HL-60 (cell line): ENCODE data around the gene RUSF1.
A peak's percentile ranks its signal among the peaks of the same experiment; 100 is the strongest.

Experiments
- DNase-seq, 2 experiments: peaks; one replicate each; pipeline ENCODE4 v3.0.0-alpha.2; 2010 to 2020; ENCODE audit warnings: low read depth in 1 of 2, low spot score in 1 of 2
- H3K27ac ChIP-seq: fragments of 250-450 bp; sonication (Bioruptor Pico); replicated peaks from 2 replicates; pipeline ENCODE4 v1.5.1; 2020; ENCODE audit warnings: mild to moderate bottlenecking, moderate library complexity
- H3K27me3 ChIP-seq: fragments of 250-450 bp; sonication (Bioruptor Pico); 2 replicates; pipeline ENCODE4 v1.5.1; 2021; ENCODE audit warnings: mild to moderate bottlenecking, moderate library complexity; ENCODE audit not compliant: insufficient read depth, poor library complexity, severe bottlenecking
- H3K4me3 ChIP-seq: replicated peaks from 2 replicates; pipeline ENCODE4 v1.5.1; 2011; ENCODE audit warnings: mild to moderate bottlenecking, control low read depth, low read length; ENCODE audit not compliant: insufficient read depth
- GABPA ChIP-seq: IDR thresholded peaks from 2 replicates; pipeline ENCODE4 v1.6.1; 2012; ENCODE audit warnings: low read depth
- POLR2AphosphoS5 ChIP-seq: IDR thresholded peaks from 2 replicates; pipeline ENCODE4 v1.6.1; 2012; ENCODE audit warnings: low read depth
- SPI1 ChIP-seq: IDR thresholded peaks from 2 replicates; pipeline ENCODE4 v1.6.1; 2012; ENCODE audit warnings: low read depth, mild to moderate bottlenecking, borderline replicate concordance
- TF ChIP-seq, protein P1 (sequence below): IDR thresholded peaks from one replicate; pipeline ENCODE4 v1.5.1; 2011; ENCODE audit warnings: low read length, control low read depth, inconsistent platforms; ENCODE audit not compliant: insufficient read depth
- TF ChIP-seq, protein P2 (sequence below): IDR thresholded peaks from 2 replicates; pipeline ENCODE4 v1.6.1; 2012; ENCODE audit warnings: low read depth; ENCODE audit not compliant: insufficient replicate concordance

RUSF1 gene

DNA sequence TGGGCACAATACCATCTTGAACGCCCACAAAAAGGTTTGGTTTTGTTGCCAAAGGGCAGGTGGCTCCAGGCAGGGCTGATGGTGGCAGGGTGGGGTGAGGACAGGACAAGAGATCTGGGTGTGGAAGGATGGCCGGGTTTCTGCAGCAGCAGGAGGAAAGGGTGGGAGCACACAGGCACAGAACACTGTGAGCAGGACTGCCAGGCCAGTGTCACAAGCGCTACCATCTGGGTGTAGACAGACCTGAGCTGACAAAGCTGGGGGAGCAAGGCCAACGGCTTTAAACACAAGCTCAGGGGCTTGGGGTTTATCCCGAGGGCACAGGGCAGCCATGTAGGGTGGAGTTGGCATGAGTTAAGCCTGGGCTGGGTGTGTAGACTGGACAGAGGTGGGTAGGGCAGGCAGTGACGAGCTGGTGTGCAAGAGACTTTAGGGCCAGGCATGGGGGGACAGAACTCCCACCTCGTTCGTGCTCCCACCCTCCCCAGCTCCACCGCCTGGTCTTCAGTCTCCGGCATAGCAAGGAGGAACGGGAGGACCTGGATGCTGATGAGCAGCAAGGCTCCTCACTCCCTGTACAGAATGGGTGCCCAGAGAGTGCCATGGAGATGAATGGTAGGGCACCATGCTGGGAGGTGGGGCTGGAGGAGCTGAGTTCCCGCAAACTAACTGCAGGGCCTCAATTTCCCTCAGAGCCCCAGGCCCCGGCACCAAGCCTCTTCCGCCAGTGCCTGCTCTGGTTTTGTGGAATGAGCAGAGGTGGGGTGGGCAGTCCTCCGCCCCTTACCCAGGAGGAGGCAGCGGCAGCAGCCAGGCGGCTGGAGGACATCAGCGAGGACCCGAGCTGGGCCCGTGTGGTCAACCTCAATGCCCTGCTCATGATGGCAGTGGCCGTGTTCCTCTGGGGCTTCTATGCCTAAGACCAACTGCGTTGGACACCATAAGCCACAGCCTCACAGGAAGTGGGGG lies 18.3 kb downstream of the RUSF1 start:
- TF ChIP-seq, protein P1, sequence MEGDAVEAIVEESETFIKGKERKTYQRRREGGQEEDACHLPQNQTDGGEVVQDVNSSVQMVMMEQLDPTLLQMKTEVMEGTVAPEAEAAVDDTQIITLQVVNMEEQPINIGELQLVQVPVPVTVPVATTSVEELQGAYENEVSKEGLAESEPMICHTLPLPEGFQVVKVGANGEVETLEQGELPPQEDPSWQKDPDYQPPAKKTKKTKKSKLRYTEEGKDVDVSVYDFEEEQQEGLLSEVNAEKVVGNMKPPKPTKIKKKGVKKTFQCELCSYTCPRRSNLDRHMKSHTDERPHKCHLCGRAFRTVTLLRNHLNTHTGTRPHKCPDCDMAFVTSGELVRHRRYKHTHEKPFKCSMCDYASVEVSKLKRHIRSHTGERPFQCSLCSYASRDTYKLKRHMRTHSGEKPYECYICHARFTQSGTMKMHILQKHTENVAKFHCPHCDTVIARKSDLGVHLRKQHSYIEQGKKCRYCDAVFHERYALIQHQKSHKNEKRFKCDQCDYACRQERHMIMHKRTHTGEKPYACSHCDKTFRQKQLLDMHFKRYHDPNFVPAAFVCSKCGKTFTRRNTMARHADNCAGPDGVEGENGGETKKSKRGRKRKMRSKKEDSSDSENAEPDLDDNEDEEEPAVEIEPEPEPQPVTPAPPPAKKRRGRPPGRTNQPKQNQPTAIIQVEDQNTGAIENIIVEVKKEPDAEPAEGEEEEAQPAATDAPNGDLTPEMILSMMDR, result no peak
- no peak for TF ChIP-seq GABPA
- TF ChIP-seq POLR2AphosphoS5, result 0 out of 2 replicates have a peak, but pooled peaks have one; percentile 19
- TF ChIP-seq, protein P2, sequence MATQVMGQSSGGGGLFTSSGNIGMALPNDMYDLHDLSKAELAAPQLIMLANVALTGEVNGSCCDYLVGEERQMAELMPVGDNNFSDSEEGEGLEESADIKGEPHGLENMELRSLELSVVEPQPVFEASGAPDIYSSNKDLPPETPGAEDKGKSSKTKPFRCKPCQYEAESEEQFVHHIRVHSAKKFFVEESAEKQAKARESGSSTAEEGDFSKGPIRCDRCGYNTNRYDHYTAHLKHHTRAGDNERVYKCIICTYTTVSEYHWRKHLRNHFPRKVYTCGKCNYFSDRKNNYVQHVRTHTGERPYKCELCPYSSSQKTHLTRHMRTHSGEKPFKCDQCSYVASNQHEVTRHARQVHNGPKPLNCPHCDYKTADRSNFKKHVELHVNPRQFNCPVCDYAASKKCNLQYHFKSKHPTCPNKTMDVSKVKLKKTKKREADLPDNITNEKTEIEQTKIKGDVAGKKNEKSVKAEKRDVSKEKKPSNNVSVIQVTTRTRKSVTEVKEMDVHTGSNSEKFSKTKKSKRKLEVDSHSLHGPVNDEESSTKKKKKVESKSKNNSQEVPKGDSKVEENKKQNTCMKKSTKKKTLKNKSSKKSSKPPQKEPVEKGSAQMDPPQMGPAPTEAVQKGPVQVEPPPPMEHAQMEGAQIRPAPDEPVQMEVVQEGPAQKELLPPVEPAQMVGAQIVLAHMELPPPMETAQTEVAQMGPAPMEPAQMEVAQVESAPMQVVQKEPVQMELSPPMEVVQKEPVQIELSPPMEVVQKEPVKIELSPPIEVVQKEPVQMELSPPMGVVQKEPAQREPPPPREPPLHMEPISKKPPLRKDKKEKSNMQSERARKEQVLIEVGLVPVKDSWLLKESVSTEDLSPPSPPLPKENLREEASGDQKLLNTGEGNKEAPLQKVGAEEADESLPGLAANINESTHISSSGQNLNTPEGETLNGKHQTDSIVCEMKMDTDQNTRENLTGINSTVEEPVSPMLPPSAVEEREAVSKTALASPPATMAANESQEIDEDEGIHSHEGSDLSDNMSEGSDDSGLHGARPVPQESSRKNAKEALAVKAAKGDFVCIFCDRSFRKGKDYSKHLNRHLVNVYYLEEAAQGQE, result no peak
- no peak for TF ChIP-seq SPI1
- H3K27ac ChIP-seq, result no peak overlapping the region
- no peak for DNase-seq
- H3K27me3 ChIP-seq, result no peaks in the 10 kb centered on the region
- no peak overlapping the region for H3K4me3 ChIP-seq

DNA sequence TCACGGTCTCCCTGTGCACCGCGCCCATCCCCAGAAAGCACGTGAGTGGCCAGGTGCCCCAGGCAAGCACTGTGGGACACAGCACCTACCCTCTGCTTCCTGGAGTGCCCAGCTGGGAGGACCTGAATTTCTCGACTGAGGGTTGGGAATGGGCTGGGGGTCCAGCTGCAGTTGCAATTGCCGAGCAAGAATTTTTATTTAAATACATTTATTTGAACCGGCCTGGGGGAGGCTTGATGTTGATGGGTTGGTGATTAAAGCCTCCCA lies 19.0 kb downstream of the RUSF1 start:
- TF ChIP-seq SPI1 (no peak), GABPA (no peak)
- Histone ChIP-seq H3K27me3 (no peaks in the 10 kb centered on the region), H3K4me3 (no peak overlapping the region), H3K27ac (no peak overlapping the region)
- no peak for DNase-seq

DNA sequence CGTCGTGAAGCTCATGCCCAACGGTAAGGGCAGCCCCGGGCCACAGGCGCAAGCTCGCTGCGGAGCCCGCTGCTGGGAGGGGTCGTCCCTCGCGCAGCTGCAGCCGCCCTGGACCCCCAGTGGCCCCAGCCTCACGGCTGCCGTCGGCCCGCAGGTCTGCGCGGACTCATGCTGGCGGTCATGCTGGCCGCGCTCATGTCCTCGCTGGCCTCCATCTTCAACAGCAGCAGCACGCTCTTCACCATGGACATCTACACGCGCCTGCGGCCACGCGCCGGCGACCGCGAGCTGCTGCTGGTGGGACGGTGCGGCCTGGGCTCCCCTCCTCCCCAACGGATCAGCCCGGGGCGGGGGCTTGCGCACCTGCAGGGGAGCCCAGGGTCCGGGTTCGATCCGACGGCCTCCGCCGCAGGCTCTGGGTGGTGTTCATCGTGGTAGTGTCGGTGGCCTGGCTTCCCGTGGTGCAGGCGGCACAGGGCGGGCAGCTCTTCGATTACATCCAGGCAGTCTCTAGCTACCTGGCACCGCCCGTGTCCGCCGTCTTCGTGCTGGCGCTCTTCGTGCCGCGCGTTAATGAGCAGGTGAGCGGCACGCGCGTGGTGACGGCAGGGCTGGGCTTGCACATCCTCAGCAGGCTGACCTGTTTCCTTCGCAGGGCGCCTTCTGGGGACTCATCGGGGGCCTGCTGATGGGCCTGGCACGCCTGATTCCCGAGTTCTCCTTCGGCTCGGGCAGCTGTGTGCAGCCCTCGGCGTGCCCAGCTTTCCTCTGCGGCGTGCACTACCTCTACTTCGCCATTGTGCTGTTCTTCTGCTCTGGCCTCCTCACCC lies 19.5 kb downstream of the RUSF1 start:
- Histone ChIP-seq H3K27ac (no peak overlapping the region), H3K27me3 (no peaks in the 10 kb centered on the region), H3K4me3 (no peak overlapping the region)
- no peak for TF ChIP-seq SPI1
- TF ChIP-seq, protein P2, result no peak
- TF ChIP-seq GABPA, result no peak
- TF ChIP-seq POLR2AphosphoS5, result peak; percentile 47
- TF ChIP-seq, protein P1, result no peak
- DNase-seq, result no peak

DNA sequence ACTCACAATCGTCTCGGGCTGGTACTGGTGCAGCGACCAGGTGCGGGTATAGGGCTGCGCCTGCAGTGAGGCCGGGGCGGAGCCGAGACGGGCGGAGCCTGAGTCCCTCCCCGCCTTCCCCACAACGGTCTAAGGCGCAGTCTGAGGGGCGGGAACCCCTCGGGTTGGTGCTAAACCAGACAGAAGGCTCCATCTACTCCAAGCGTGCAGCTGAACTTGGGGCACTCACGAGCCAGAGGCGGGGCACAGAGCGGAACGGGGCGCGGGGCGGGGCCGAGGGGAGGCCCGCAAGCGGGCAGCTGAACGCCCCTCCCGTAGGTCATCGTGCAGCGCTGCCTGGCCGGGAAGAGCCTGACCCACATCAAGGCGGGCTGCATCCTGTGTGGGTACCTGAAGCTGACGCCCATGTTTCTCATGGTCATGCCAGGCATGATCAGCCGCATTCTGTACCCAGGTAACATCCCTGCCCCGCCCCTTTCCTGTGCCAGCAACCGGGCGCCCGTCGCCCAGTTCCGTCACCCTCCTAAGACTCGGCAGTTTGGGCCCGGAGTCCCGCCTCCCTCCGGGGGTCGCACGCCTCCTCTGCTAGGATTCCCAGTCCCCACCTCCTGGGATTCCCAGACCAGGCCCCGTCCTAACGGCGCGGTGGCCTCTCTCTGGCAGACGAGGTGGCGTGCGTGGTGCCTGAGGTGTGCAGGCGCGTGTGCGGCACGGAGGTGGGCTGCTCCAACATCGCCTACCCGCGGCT lies 20.3 kb downstream of the RUSF1 start:
- peak overlapping the region; percentile 28; the same call in 1 of the 2 replicates for H3K27ac ChIP-seq
- peak; percentile 46 to 59 for DNase-seq
- H3K27me3 ChIP-seq, result no peaks in the 10 kb centered on the region
- peak overlapping the region; percentile 62 for H3K4me3 ChIP-seq
- TF ChIP-seq, protein P1, result no peak
- TF ChIP-seq, protein P2, result no peak
- TF ChIP-seq POLR2AphosphoS5 (peak; percentile 80), GABPA (no peak), SPI1 (no peak)
